Endothelial cell of umbilical vein (primary cell): ENCODE results near the gene UBAC1. TPM values are rescaled to one million over a fixed set of nuclear protein-coding genes. Genes with fewer than 3 reads are reported as not detected.
A peak's percentile ranks its signal among the peaks of the same experiment; 100 is the strongest.

Experiments used
- BruUV-seq: library from RNA; stranded (reverse); fragments of 400-500 nt; replicated peaks from 2 replicates; lab custom pipeline; 2021; lab: Mats Ljungman, UMichigan
- CTCF ChIA-PET: fragments of 300-600, 350-600 bp; sonication (Branson Sonifier 250); formaldehyde crosslinking; loops from one replicate; lab custom pipeline; 2021; ENCODE audit warnings: antibody characterized with exemption, inconsistent platforms; lab: Charles Lee
- POLR2A ChIA-PET: fragments of 300-600, 350-600 bp; sonication (Branson Sonifier 250); formaldehyde crosslinking; loops from one replicate; lab custom pipeline; 2021; ENCODE audit warnings: antibody characterized with exemption, inconsistent platforms; lab: Charles Lee
- DNase-seq: peaks from one replicate; pipeline ENCODE4 v3.0.0-alpha.2; 2011; ENCODE audit warnings: low read depth, low spot score
- FAIRE-seq: peaks from 2 replicates; lab custom pipeline; 2011; peaks lifted over from hg19 to GRCh38; lab: Jason Lieb, UNC
- H2AFZ ChIP-seq: 2 replicates; pipeline ENCODE4 v1.6.0; 2012; ENCODE audit warnings: low read depth, low read length, control low read depth, inconsistent platforms
- H3K27ac ChIP-seq: 2 replicates; pipeline ENCODE4 v1.5.1; 2011; ENCODE audit warnings: low read depth, mild to moderate bottlenecking, control low read depth, low read length, moderate library complexity; ENCODE audit not compliant: insufficient read depth
- H3K27me3 ChIP-seq, 2 experiments: 2 replicates each; pipeline versions ENCODE4 v1.6.0 to v1.6.1; 2011; ENCODE audit warnings: low read length in 2 of 2, mixed read lengths in 1 of 2; ENCODE audit not compliant: control insufficient read depth in 2 of 2, insufficient read depth in 2 of 2
- H3K36me3 ChIP-seq, 2 experiments: 2 replicates in 1 of 2; 3 replicates in 1 of 2; pipeline ENCODE4 v1.5.1; 2011; ENCODE audit warnings: low read length in 2 of 2, mild to moderate bottlenecking in 1 of 2, moderate library complexity in 1 of 2; ENCODE audit not compliant: control insufficient read depth in 2 of 2, insufficient read depth in 2 of 2; ENCODE audit errors: extremely low read depth in 1 of 2
- H3K4me1 ChIP-seq: 3 replicates; pipeline ENCODE4 v1.5.1; 2011; ENCODE audit warnings: mild to moderate bottlenecking, low read length; ENCODE audit not compliant: control insufficient read depth, insufficient read depth; ENCODE audit errors: extremely low read depth
- H3K4me2 ChIP-seq: 2 replicates; pipeline ENCODE4 v1.6.1; 2011; ENCODE audit warnings: low read length, control low read depth, mixed read lengths; ENCODE audit not compliant: insufficient read depth
- H3K4me3 ChIP-seq, 3 experiments: fragments of 200-600 bp in 1 of 3; sonication (generic), shearing (Covaris generic) in 1 of 3; replicated peaks in 1 of 3; 2 replicates each; pipeline ENCODE4 v1.5.1; 2011 to 2016; ENCODE audit warnings: control low read depth in 3 of 3, low read length in 3 of 3, mild to moderate bottlenecking in 2 of 3, inconsistent platforms in 1 of 3, low read depth in 1 of 3, moderate library complexity in 1 of 3; ENCODE audit not compliant: insufficient read depth in 1 of 3
- H3K79me2 ChIP-seq: 2 replicates; pipeline ENCODE4 v1.6.0; 2012; ENCODE audit warnings: low read length, inconsistent platforms; ENCODE audit not compliant: control insufficient read depth, insufficient read depth
- H3K9ac ChIP-seq: replicated peaks from 2 replicates; pipeline ENCODE3; 2011; ENCODE audit warnings: low read length, control low read depth; ENCODE audit not compliant: insufficient read depth; ENCODE audit errors: extremely low read depth
- H3K9me1 ChIP-seq: replicated peaks from 3 replicates; pipeline ENCODE4 v1.6.0; 2011; ENCODE audit warnings: mild to moderate bottlenecking, low read length; ENCODE audit not compliant: control insufficient read depth, insufficient read depth; ENCODE audit errors: extremely low read depth
- H3K9me3 ChIP-seq: replicated peaks from 2 replicates; pipeline ENCODE4 v1.5.1; 2012; ENCODE audit warnings: low read length, inconsistent platforms; ENCODE audit not compliant: control insufficient read depth, insufficient read depth
- H4K20me1 ChIP-seq: replicated peaks from 2 replicates; pipeline ENCODE3; 2011; ENCODE audit warnings: mild to moderate bottlenecking, low read length; ENCODE audit not compliant: control insufficient read depth, insufficient read depth; ENCODE audit errors: extremely low read depth
- EZH2 ChIP-seq: IDR thresholded peaks from 2 replicates; pipeline ENCODE4 v1.6.1; 2012; ENCODE audit warnings: borderline replicate concordance, low read depth, mild to moderate bottlenecking, moderate library complexity, low read length, inconsistent platforms; ENCODE audit not compliant: severe bottlenecking
- FOS ChIP-seq: IDR thresholded peaks from 2 replicates; pipeline ENCODE4 v1.6.1; 2011; ENCODE audit warnings: mild to moderate bottlenecking, low read length, moderate library complexity, borderline replicate concordance; ENCODE audit not compliant: insufficient read depth
- GATA2 ChIP-seq: IDR thresholded peaks from 2 replicates; pipeline ENCODE4 v1.7.0; 2011; ENCODE audit warnings: low read depth, mild to moderate bottlenecking, moderate library complexity, mixed read lengths, low read length; ENCODE audit not compliant: insufficient read length, insufficient read depth
- JUN ChIP-seq: IDR thresholded peaks from 2 replicates; pipeline ENCODE4 v1.6.1; 2011; ENCODE audit warnings: borderline replicate concordance, low read depth; ENCODE audit not compliant: insufficient read length, insufficient read depth
- MYC ChIP-seq: IDR thresholded peaks from one replicate; pipeline ENCODE4 v1.6.1; 2011; ENCODE audit warnings: mild to moderate bottlenecking, low read depth, low read length
- POLR2A ChIP-seq: IDR thresholded peaks from 2 replicates; pipeline ENCODE4 v1.6.1; 2012; ENCODE audit warnings: low read depth, mild to moderate bottlenecking, control low read depth, low read length
- POLR2AphosphoS5 ChIP-seq: IDR thresholded peaks from 2 replicates; pipeline ENCODE4 v1.6.1; 2012; ENCODE audit warnings: low read depth, mild to moderate bottlenecking, control low read depth, low read length, moderate library complexity; ENCODE audit not compliant: insufficient read depth
- dilution Hi-C: fragments of 300-500 bp; cut with MboI; formaldehyde crosslinking; loops from one replicate; pipeline ENCODE4 v1.15.0; 2019; ENCODE audit warnings: low sequenced_read_pairs; ENCODE audit not compliant: extremely low pct_ligation_motif_present
- intact Hi-C: fragments of 100-400 bp; cut with micrococcal nuclease; formaldehyde crosslinking; loops from one replicate; pipeline ENCODE4 v1.10.0; 2022
- polyA plus RNA-seq, 4 experiments: library from polyadenylated mRNA; depleted of rRNA in 3 of 4; stranded (reverse) in 3 of 4; unstranded in 1 of 4; fragments of >200 nt; gene quantifications; 2 replicates each; pipeline versions ENCODE4 v1.2.1 to v1.2.3, GENCODE V29; 2011 to 2012; ENCODE audit warnings: missing spikeins in 1 of 4
- total RNA-seq: library from RNA; stranded (reverse); gene quantifications from 2 replicates; pipeline ENCODE4 v1.2.3, GENCODE V29; 2021
- TF ChIP-seq, protein P1 (sequence below): IDR thresholded peaks from 2 replicates; pipeline ENCODE4 v1.6.1; 2011; ENCODE audit not compliant: insufficient read depth, insufficient read length
- TF ChIP-seq, protein P2 (sequence below), 2 donors: IDR thresholded peaks; 1 replicate in 1 of 2; 2 replicates in 1 of 2; pipeline ENCODE4 v1.5.1; 2011; ENCODE audit warnings: low read length in 2 of 2, mild to moderate bottlenecking in 2 of 2, moderate library complexity in 2 of 2, control low read depth in 1 of 2, inconsistent platforms in 1 of 2, low read depth in 1 of 2; ENCODE audit not compliant: insufficient read depth in 1 of 2; ENCODE audit errors: extremely low read depth in 1 of 2

UBAC1 gene
- total and polyA plus RNA-seq, 2 donors (not counting 3 experiments of a cell fraction or from before 2014, with no cell fraction given): 39.5 to 56.7 TPM

DNA sequence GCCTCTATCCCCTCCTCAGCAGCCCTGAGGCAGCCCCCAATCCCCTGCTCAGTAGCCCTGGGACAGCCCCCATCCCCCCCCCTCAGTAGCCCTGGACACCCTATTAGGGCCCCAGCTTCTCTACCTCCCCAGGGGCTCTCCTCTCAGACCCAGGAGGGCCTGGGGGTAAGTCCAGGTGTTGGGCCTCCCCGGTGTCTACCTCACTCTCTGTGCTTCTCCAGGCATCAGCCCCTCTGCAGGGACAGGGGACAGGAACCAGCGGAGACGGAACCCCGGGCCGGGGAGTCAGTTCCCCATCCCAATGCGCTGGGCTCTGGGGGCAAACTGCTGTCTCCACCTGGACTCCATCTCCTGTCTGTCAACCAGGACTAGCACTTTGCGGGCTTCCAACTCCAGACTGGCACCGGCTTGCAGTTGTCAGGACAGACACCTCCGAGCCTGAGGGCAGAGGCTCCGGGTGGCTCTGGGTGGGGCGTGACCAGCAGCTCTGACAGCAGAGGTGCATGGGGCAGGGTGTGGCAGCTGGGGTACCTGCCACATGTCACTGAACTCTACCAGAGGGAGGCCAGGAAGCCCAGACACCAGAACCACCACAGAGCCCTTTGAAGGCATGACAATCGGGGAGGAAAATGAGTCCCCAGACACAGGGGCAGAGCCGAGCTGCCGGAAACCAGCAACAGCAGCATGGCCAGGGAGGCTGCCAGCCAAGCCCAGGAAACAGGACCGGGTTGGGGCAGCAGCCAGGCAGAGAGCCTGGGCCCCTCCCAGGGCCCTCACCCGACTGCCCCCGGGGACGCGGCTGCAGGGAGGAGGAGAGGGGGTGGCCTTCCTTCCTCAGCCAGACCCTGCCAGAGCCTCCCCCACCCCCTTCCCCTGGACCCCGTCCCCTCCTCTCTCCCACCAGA, 17.7 kb upstream of the UBAC1 start:
- no peaks in the 10 kb centered on the region for H3K79me2 ChIP-seq
- no peak for DNase-seq
- no peak for TF ChIP-seq JUN
- no peak for TF ChIP-seq POLR2A
- TF ChIP-seq, protein P1, sequence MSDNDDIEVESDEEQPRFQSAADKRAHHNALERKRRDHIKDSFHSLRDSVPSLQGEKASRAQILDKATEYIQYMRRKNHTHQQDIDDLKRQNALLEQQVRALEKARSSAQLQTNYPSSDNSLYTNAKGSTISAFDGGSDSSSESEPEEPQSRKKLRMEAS: no peak
- dilution Hi-C loops (no loop called here), intact Hi-C loops (no loop called here)
- H3K27me3 ChIP-seq: no peaks in the 10 kb centered on the region
- H3K4me1 ChIP-seq: peaks cover 4% of the 10 kb centered on the region
- peak overlapping the region; percentile 10 for H2AFZ ChIP-seq
- POLR2A ChIA-PET: no interaction called here
- no peak for FAIRE-seq
- H3K4me2 ChIP-seq: no peak overlapping the region
- no peaks in the 10 kb centered on the region for H3K9me1 ChIP-seq
- no peaks in the 10 kb centered on the region for H3K36me3 ChIP-seq
- no peak overlapping the region for H3K4me3 ChIP-seq
- H3K27ac ChIP-seq: no peak overlapping the region
- no peaks in the 10 kb centered on the region for H4K20me1 ChIP-seq
- no TSS peak for BruUV-seq
- no peak overlapping the region for H3K9ac ChIP-seq
- CTCF ChIA-PET: no interaction called here
- no peaks in the 10 kb centered on the region for H3K9me3 ChIP-seq

DNA sequence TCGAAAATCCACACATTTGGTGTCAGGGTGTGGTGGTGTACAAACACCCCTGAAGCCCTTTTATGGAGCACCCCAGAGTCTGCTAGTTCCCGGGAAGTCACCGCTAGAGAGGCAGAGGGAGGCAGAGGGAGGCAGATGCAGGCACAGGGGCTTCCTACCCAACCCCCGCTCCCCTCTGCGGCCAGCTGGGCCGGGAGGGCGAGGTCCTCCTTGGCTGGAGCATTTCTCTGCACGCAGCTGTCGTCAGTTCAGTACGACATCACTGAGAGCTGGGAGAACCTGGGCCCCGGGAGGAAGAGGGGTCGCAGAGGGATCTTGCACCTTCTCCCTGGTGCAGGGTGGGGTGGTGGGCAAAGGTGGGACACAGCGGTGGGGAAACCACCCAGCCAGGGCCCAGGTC, 15.8 kb upstream of the UBAC1 start:
- Histone ChIP-seq H3K79me2 (no peaks in the 10 kb centered on the region), H3K36me3 (no peaks in the 10 kb centered on the region), H3K9me1 (no peaks in the 10 kb centered on the region), H2AFZ (no peak overlapping the region), H3K4me3 (no peak overlapping the region), H3K27me3 (no peaks in the 10 kb centered on the region), H3K4me2 (no peak overlapping the region), H3K9me3 (no peaks in the 10 kb centered on the region), H3K4me1 (peaks cover 4% of the 10 kb centered on the region), H4K20me1 (no peaks in the 10 kb centered on the region), H3K9ac (no peak overlapping the region), H3K27ac (no peak overlapping the region)
- CTCF ChIA-PET: interaction anchor here (2.1 kb wide), 1 partner anchor 12 kb away, joined by 5 read pairs; no protein-coding TSS in a partner anchor
- dilution Hi-C loops (no loop called here), intact Hi-C loops (no loop called here)
- BruUV-seq: no TSS peak
- TF ChIP-seq EZH2: no peak
- TF ChIP-seq, protein P2, sequence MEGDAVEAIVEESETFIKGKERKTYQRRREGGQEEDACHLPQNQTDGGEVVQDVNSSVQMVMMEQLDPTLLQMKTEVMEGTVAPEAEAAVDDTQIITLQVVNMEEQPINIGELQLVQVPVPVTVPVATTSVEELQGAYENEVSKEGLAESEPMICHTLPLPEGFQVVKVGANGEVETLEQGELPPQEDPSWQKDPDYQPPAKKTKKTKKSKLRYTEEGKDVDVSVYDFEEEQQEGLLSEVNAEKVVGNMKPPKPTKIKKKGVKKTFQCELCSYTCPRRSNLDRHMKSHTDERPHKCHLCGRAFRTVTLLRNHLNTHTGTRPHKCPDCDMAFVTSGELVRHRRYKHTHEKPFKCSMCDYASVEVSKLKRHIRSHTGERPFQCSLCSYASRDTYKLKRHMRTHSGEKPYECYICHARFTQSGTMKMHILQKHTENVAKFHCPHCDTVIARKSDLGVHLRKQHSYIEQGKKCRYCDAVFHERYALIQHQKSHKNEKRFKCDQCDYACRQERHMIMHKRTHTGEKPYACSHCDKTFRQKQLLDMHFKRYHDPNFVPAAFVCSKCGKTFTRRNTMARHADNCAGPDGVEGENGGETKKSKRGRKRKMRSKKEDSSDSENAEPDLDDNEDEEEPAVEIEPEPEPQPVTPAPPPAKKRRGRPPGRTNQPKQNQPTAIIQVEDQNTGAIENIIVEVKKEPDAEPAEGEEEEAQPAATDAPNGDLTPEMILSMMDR (IDR thresholded peaks at IDR 0.05; ENCODE audit: extremely low read depth in 1 of 2, insufficient read depth in 1 of 2, low read depth in 1 of 2, low read length in 2 of 2): no peak
- no peak for TF ChIP-seq POLR2A
- TF ChIP-seq JUN: no peak
- TF ChIP-seq, protein P1: no peak
- no peak for TF ChIP-seq MYC
- TF ChIP-seq POLR2AphosphoS5: no peak
- no peak for TF ChIP-seq GATA2
- no peak for TF ChIP-seq FOS
- no peak for DNase-seq
- POLR2A ChIA-PET: no interaction called here
- no peak for FAIRE-seq
